GM12892 (cell line): ENCODE data around the gene KIAA1328.

Experiments used
- POLR2A ChIP-seq: IDR thresholded peaks from 2 replicates; pipeline ENCODE4 v1.6.1; 2011; ENCODE audit warnings: low read depth, low read length, control low read depth
- POLR2AphosphoS5 ChIP-seq: IDR thresholded peaks from 2 replicates; pipeline ENCODE4 v1.6.1; 2011; ENCODE audit warnings: low read depth, low read length, control low read depth

GRCh38 chr18:36950960-36951359 is 122.0 kb downstream of the KIAA1328 start:
- TF ChIP-seq POLR2A (no peak), POLR2AphosphoS5 (no peak)
